ENCODE measurements around the gene COL28A1.

- TF ChIP-seq CTCF (IDR thresholded peaks at IDR 0.05; ENCODE audit: low read length) = no peak
- no peak for TF ChIP-seq EZH2 (IDR thresholded peaks at IDR 0.05; ENCODE audit: borderline replicate concordance, low read length)
These were observed 46.1 kb downstream of the COL28A1 start for GRCh38 chr7:7489546-7489945.

Data from OCI-LY1 (cell line).